Naive B cell (primary cell): ENCODE data around the gene FOXM1. TPM values are rescaled to one million over a fixed set of nuclear protein-coding genes. Genes with fewer than 3 reads are reported as not detected.
"Not testable (repeated sequence)": the region's sequence is repeated elsewhere in the genome, so short reads cannot be mapped to it uniquely, and the experiment has no call there.

Experiments
- ATAC-seq, 2 donors: fragments of 150-1000 bp; cut with Tn5 transposase; 2 replicates each; pipeline ENCODE4 v1.10.0; 2021; ENCODE audit warnings: low read depth in 2 of 2, mild to moderate bottlenecking in 2 of 2, moderate library complexity in 2 of 2
- DNase-seq: peaks from one replicate; pipeline ENCODE4 v3.0.0; 2022
- H3K27ac Mint-ChIP-seq, 6 donors: one replicate each; pipeline ENCODE4 v1.8.0; 2020 to 2022; ENCODE audit warnings: mild to moderate bottlenecking in 6 of 6, mixed read lengths in 6 of 6, moderate library complexity in 5 of 6, inconsistent platforms in 2 of 6
- H3K27me3 Mint-ChIP-seq, 3 donors: one replicate each; pipeline ENCODE4 v1.8.0; 2021 to 2022; ENCODE audit warnings: mixed read lengths in 3 of 3, mild to moderate bottlenecking in 1 of 3
- H3K36me3 Mint-ChIP-seq, 2 donors: one replicate each; pipeline ENCODE4 v1.8.0; 2020 to 2022; ENCODE audit warnings: mixed read lengths in 2 of 2, inconsistent platforms in 1 of 2, mild to moderate bottlenecking in 1 of 2
- H3K4me1 Mint-ChIP-seq, 3 donors: one replicate each; pipeline ENCODE4 v1.8.0; 2020 to 2022; ENCODE audit warnings: mixed read lengths in 3 of 3, inconsistent platforms in 1 of 3, mild to moderate bottlenecking in 1 of 3, moderate library complexity in 1 of 3
- H3K4me3 Mint-ChIP-seq, 8 donors: one replicate each; pipeline ENCODE4 v1.8.0; 2020 to 2022; ENCODE audit warnings: mild to moderate bottlenecking in 8 of 8, mixed read lengths in 8 of 8, moderate library complexity in 8 of 8, inconsistent platforms in 2 of 8
- H3K9me3 Mint-ChIP-seq, 7 donors: one replicate each; pipeline ENCODE4 v1.8.0; 2020 to 2022; ENCODE audit warnings: mixed read lengths in 7 of 7, mild to moderate bottlenecking in 5 of 7, inconsistent platforms in 2 of 7, moderate library complexity in 1 of 7
- polyA plus RNA-seq, 6 donors: library from polyadenylated mRNA; unstranded; fragments of 300-500 nt; fragmentation: Illumina TruSeq; gene quantifications; one replicate each; pipeline ENCODE4 v1.2.3, GENCODE V29; 2021; ENCODE audit warnings: low read depth in 6 of 6

The FOXM1 gene
- polyA plus RNA-seq, 6 donors from 2014 or later: 0.08 TPM; not detected in 5

GRCh38 chr12:2893007-2893406 is 16.0 kb upstream of the FOXM1 start:
- Mint-ChIP-seq H3K4me1 (peaks cover 20 to 22% (median 20%) of the 10 kb centered on the region in 3 donors), H3K4me3 (peak overlapping the region in 6 of 8 donors; percentile 32 to 90 (median 68)), H3K27me3 (no peaks in the 10 kb centered on the region), H3K36me3 (no peaks in the 10 kb centered on the region), H3K9me3 (no peaks in the 10 kb centered on the region), H3K27ac (no peak overlapping the region)
- ATAC-seq (no peak), DNase-seq (no peak)

- ATAC-seq: no peak
- Mint-ChIP-seq H3K27ac (peak overlapping the region in 1 of 6 donors; percentile 70), H3K27me3 (no peaks in the 10 kb centered on the region), H3K4me3 (peak overlapping the region in 7 of 8 donors; percentile 19 to 99 (median 94)), H3K4me1 (peaks cover 20 to 22% (median 20%) of the 10 kb centered on the region in 3 donors), H3K9me3 (no peaks in the 10 kb centered on the region), H3K36me3 (no peaks in the 10 kb centered on the region)
- DNase-seq: no peak
These were observed 15.3 kb upstream of the FOXM1 start for GRCh38 chr12:2892246-2892645.

- DNase-seq (no peak), ATAC-seq (peak; percentile 5 to 15)
- peak overlapping the region; percentile 85 to 99 (median 96) for H3K4me3 Mint-ChIP-seq
- H3K4me1 Mint-ChIP-seq: peaks cover 20 to 22% (median 20%) of the 10 kb centered on the region in 3 donors
- H3K36me3 Mint-ChIP-seq: no peaks in the 10 kb centered on the region
- H3K27ac Mint-ChIP-seq: peak overlapping the region; percentile 64 to 95 (median 86)
- H3K27me3 Mint-ChIP-seq: no peaks in the 10 kb centered on the region
- no peaks in the 10 kb centered on the region for H3K9me3 Mint-ChIP-seq
These were observed 14.5 kb upstream of the FOXM1 start for GRCh38 chr12:2891240-2892053.

GRCh38 chr12:2890388-2891239 is 13.6 kb upstream of the FOXM1 start, which contains the start of gene TULP3:
Gene TULP3 (plus strand): TSS chr12:2890891. CDS start chr12:2890948, 57 bp downstream.
- no peaks in the 10 kb centered on the region for H3K36me3 Mint-ChIP-seq
- H3K4me1 Mint-ChIP-seq: peaks cover 20 to 24% (median 22%) of the 10 kb centered on the region in 3 donors
- DNase-seq (peak; percentile 99), ATAC-seq (peak; percentile 96 to 97)
- peak within 1 kb of the TSS; percentile 90 to 99 (median 94) for H3K27ac Mint-ChIP-seq
- H3K4me3 Mint-ChIP-seq: peak within 1 kb of the TSS; percentile 85 to 99 (median 96)
- H3K9me3 Mint-ChIP-seq: no peaks in the 10 kb centered on the region
- no peaks in the 10 kb centered on the region for H3K27me3 Mint-ChIP-seq

- no peak for DNase-seq
- ATAC-seq: no peak
- Mint-ChIP-seq H3K27ac (peak overlapping the region; percentile 90 to 99 (median 94)), H3K9me3 (no peaks in the 10 kb centered on the region), H3K27me3 (no peaks in the 10 kb centered on the region), H3K36me3 (no peaks in the 10 kb centered on the region), H3K4me1 (peaks cover 26 to 29% (median 28%) of the 10 kb centered on the region in 3 donors), H3K4me3 (peak overlapping the region; percentile 85 to 99 (median 96))
These were observed 13.0 kb upstream of the FOXM1 start for GRCh38 chr12:2890001-2890387.

- H3K36me3 Mint-ChIP-seq: no peaks in the 10 kb centered on the region
- peak overlapping the region in 1 of 6 donors; percentile 79 for H3K27ac Mint-ChIP-seq
- no peaks in the 10 kb centered on the region for H3K27me3 Mint-ChIP-seq
- DNase-seq: no peak
- H3K4me1 Mint-ChIP-seq: peaks cover 32 to 39% (median 37%) of the 10 kb centered on the region in 3 donors
- peak overlapping the region in 1 of 8 donors; percentile 39 for H3K4me3 Mint-ChIP-seq
- no peak for ATAC-seq
- no peaks in the 10 kb centered on the region for H3K9me3 Mint-ChIP-seq
These were observed 9.9 kb upstream of the FOXM1 start for GRCh38 chr12:2886768-2887450.

GRCh38 chr12:2884810-2885209 is 7.8 kb upstream of the FOXM1 start:
- Mint-ChIP-seq H3K9me3 (no peaks in the 10 kb centered on the region), H3K4me3 (peak overlapping the region in 2 of 8 donors; percentile 6 to 51), H3K4me1 (peaks cover 21 to 29% (median 28%) of the 10 kb centered on the region in 3 donors), H3K36me3 (no peaks in the 10 kb centered on the region), H3K27me3 (no peaks in the 10 kb centered on the region), H3K27ac (peak overlapping the region in 3 of 6 donors; percentile 84 to 88 (median 88))
- ATAC-seq: no peak
- no peak for DNase-seq

GRCh38 chr12:2879853-2880252 is 2.9 kb upstream of the FOXM1 start:
- peaks cover 27 to 33% (median 28%) of the 10 kb centered on the region in 3 donors for H3K4me1 Mint-ChIP-seq

GRCh38 chr12:2877953-2878732 is 1.2 kb upstream of the FOXM1 start:
- Mint-ChIP-seq H3K9me3 (no peaks in the 10 kb centered on the region), H3K4me3 (peak overlapping the region; percentile 86 to 99 (median 95)), H3K4me1 (peaks cover 15 to 28% (median 24%) of the 10 kb centered on the region in 3 donors), H3K27me3 (no peaks in the 10 kb centered on the region), H3K27ac (peak overlapping the region; percentile 64 to 98 (median 96)), H3K36me3 (no peaks in the 10 kb centered on the region)
- ATAC-seq (peak; percentile 71 to 75), DNase-seq (peak; percentile 53)

More at GRCh38 chr12:2879853-2880252, 2.9 kb upstream of the FOXM1 start:
- no peaks in the 10 kb centered on the region for H3K27me3 Mint-ChIP-seq
- H3K4me3 Mint-ChIP-seq: peak overlapping the region in 1 of 8 donors; percentile 63
- ATAC-seq (no peak), DNase-seq (no peak)
- no peaks in the 10 kb centered on the region for H3K9me3 Mint-ChIP-seq
- H3K27ac Mint-ChIP-seq: no peak overlapping the region
- no peaks in the 10 kb centered on the region for H3K36me3 Mint-ChIP-seq

GRCh38 chr12:2876431-2877046 is 435 bp downstream of the FOXM1 start:
- Mint-ChIP-seq H3K36me3 (no peaks in the 10 kb centered on the region), H3K4me1 (peaks cover 15 to 28% (median 20%) of the 10 kb centered on the region in 3 donors), H3K27ac (peak overlapping the region in 5 of 6 donors; percentile 84 to 95 (median 86)), H3K4me3 (peak overlapping the region; percentile 44 to 94 (median 88)), H3K27me3 (no peaks in the 10 kb centered on the region), H3K9me3 (no peaks in the 10 kb centered on the region)
- DNase-seq (no peak), ATAC-seq (peak; percentile 28 to 32)

- H3K9me3 Mint-ChIP-seq, H3K4me3 Mint-ChIP-seq, DNase-seq, H3K27me3 Mint-ChIP-seq, H3K27ac Mint-ChIP-seq, ATAC-seq, H3K36me3 Mint-ChIP-seq, H3K4me1 Mint-ChIP-seq: not testable (repeated sequence)
These were observed 7.9 kb downstream of the FOXM1 start for GRCh38 chr12:2868986-2869632.
